Endodermal cell (in vitro differentiated cells): ENCODE results near the gene MIOS. TPM values are rescaled to one million over a fixed set of nuclear protein-coding genes. Genes with fewer than 3 reads are reported as not detected.

Source experiments
- DNase-seq: peaks from one replicate; pipeline ENCODE4 v3.0.0-alpha.2; 2017
- H3K27ac ChIP-seq: 2 replicates; pipeline ENCODE4 v1.5.1; 2013; ENCODE audit warnings: mild to moderate bottlenecking, low read depth, low read length, moderate library complexity
- H3K27me3 ChIP-seq: 2 replicates; pipeline ENCODE4 v1.6.1; 2013; ENCODE audit warnings: mild to moderate bottlenecking, low read length, moderate library complexity; ENCODE audit not compliant: insufficient read depth, control insufficient read depth, poor library complexity, severe bottlenecking
- H3K36me3 ChIP-seq: 2 replicates; pipeline ENCODE4 v1.7.0; 2013; ENCODE audit warnings: mild to moderate bottlenecking, low read length, moderate library complexity; ENCODE audit not compliant: control insufficient read depth, insufficient read depth
- H3K4me1 ChIP-seq: one replicate; pipeline ENCODE4 v1.7.0; 2013; ENCODE audit warnings: low read length; ENCODE audit not compliant: control insufficient read depth, insufficient read depth
- H3K4me3 ChIP-seq: 2 replicates; pipeline ENCODE4 v1.5.1; 2013; ENCODE audit warnings: mild to moderate bottlenecking, low read length, moderate library complexity
- H3K9ac ChIP-seq: 2 replicates; pipeline ENCODE4 v1.6.1; 2013; ENCODE audit warnings: mild to moderate bottlenecking, low read length, moderate library complexity; ENCODE audit not compliant: poor library complexity, severe bottlenecking; ENCODE audit errors: extremely low read depth
- H3K9me3 ChIP-seq: 2 replicates; pipeline ENCODE4 v1.6.1; 2013; ENCODE audit warnings: mild to moderate bottlenecking, low read length, moderate library complexity; ENCODE audit not compliant: control insufficient read depth
- H3K27ac Mint-ChIP-seq: 2 replicates; pipeline ENCODE4 v1.8.0; 2020; ENCODE audit warnings: mixed read lengths
- H3K27me3 Mint-ChIP-seq: 2 replicates; pipeline ENCODE4 v1.8.0; 2021; ENCODE audit warnings: mild to moderate bottlenecking, mixed read lengths; ENCODE audit not compliant: insufficient read depth
- H3K36me3 Mint-ChIP-seq: 2 replicates; pipeline ENCODE4 v1.8.0; 2020; ENCODE audit warnings: low read depth, mixed read lengths
- H3K4me1 Mint-ChIP-seq: 2 replicates; pipeline ENCODE4 v1.8.0; 2020; ENCODE audit warnings: mixed read lengths
- H3K4me3 Mint-ChIP-seq: 2 replicates; pipeline ENCODE4 v1.8.0; 2020; ENCODE audit warnings: mild to moderate bottlenecking, moderate library complexity, mixed read lengths
- H3K9me3 Mint-ChIP-seq: 2 replicates; pipeline ENCODE4 v1.8.0; 2020; ENCODE audit warnings: mild to moderate bottlenecking, mixed read lengths
- WGBS, 2 experiments: methylation state at CpG; one replicate each; pipeline versions ENCODE4 v1.1.5 to v1.1.7; 2013; ENCODE audit warnings: missing lambda C conversion rate in 2 of 2, mixed read lengths in 1 of 2; ENCODE audit not compliant: insufficient coverage in 1 of 2, insufficient read length in 1 of 2; 5-methylcytosine and 5-hydroxymethylcytosine counted together
- total RNA-seq, 2 donors: library from RNA; stranded (reverse); fragmentation: NEBNext Ultra II Directional in 1 of 2; extraction: Animal tissue kit (Norgen Biotek cat#: 25700) in 1 of 2; gene quantifications; 2 replicates in 1 of 2; 3 replicates in 1 of 2; pipeline ENCODE4 v1.2.1, GENCODE V29; 2021
- TF ChIP-seq, protein P1 (sequence below): fragments of 200-600 bp; sonication (generic); conservative IDR thresholded peaks from 2 replicates; pipeline ENCODE4 v1.5.0; 2021; ENCODE audit warnings: antibody characterized with exemption, mild to moderate bottlenecking

Gene MIOS
- total RNA-seq, 2 donors from 2014 or later = 53.3 to 55.8 TPM

DNA sequence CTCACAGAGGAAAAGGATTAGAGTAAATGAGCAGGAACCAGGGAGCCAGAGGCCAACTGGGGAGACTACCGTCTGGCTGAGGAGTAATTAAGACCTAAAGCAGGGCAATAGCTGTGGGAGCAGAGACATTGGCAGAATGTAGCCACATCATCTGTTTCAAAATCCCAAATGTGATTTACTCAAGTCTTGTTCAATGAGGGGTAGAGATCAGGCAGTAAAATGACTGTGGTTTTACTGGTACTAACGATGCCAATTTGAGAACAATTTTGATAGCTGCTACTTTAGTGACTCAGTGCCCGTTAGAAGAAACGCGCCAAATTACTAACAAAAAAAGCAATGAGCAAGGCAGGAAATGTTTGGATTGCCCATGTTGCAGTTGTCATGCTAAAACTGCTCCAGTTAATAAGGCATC is 12.7 kb upstream of the MIOS start:
- H3K9ac ChIP-seq = no peak overlapping the region
- H3K4me1 ChIP-seq = no peaks in the 10 kb centered on the region
- DNase-seq = no peak
- TF ChIP-seq, protein P1, sequence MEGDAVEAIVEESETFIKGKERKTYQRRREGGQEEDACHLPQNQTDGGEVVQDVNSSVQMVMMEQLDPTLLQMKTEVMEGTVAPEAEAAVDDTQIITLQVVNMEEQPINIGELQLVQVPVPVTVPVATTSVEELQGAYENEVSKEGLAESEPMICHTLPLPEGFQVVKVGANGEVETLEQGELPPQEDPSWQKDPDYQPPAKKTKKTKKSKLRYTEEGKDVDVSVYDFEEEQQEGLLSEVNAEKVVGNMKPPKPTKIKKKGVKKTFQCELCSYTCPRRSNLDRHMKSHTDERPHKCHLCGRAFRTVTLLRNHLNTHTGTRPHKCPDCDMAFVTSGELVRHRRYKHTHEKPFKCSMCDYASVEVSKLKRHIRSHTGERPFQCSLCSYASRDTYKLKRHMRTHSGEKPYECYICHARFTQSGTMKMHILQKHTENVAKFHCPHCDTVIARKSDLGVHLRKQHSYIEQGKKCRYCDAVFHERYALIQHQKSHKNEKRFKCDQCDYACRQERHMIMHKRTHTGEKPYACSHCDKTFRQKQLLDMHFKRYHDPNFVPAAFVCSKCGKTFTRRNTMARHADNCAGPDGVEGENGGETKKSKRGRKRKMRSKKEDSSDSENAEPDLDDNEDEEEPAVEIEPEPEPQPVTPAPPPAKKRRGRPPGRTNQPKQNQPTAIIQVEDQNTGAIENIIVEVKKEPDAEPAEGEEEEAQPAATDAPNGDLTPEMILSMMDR = no peak
- H3K9me3 ChIP-seq = peaks cover 7% of the 10 kb centered on the region
- no peak overlapping the region for H3K27ac Mint-ChIP-seq
- peaks cover 15% of the 10 kb centered on the region for H3K36me3 Mint-ChIP-seq
- no peak overlapping the region for H3K27ac ChIP-seq
- H3K27me3 ChIP-seq = no peaks in the 10 kb centered on the region
- no peaks in the 10 kb centered on the region for H3K27me3 Mint-ChIP-seq
- peaks cover 11% of the 10 kb centered on the region for H3K9me3 Mint-ChIP-seq
- 83 to 91% methylated on average over 5 of the region's 5 CpGs for WGBS, 2 experiments
- no peak overlapping the region for H3K4me3 Mint-ChIP-seq
- peaks cover 14% of the 10 kb centered on the region for H3K4me1 Mint-ChIP-seq
- no peaks in the 10 kb centered on the region for H3K36me3 ChIP-seq
- no peak overlapping the region for H3K4me3 ChIP-seq

DNA sequence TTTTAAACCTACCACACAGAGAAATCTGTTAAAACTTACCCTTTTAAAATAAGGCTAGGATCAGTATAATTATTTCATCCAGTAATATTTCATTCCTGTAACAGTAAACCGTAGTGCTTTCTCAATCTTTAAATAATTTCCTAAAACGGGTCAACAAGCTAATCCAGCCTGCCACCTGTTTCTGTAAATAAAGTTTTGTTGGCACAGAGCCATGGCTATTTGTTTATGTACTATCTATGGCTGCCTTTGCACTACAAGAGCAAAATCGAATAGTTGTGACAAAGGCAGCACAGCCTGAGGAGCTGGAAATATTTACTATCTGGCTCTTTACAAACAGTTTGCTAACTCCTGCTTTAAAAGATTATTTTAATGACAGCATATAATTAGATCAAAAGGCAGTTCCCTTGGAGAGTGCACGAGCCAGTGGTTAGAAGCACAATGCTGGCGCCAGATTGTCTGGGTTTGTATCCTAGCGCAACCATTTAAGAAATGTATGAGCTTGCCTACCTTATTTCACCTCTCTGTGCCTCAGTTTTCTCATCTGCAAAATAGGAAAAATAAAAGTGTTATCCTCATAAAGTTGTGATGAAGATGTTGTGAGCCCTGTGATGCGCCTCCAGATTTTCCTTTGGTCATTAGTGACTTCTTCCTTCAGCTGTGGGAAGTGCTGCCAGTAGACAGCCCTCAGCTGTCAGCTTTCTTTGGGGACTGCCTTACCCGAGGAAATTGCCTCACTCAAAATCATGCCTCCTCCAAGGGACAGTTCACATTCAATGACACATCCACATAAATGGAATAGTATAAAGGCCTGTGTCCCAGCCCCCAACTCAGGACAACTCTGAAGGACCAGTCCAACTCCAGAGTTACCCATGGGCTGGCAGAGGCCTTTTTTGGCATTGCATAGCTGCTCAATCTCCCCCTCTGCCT is 11.8 kb upstream of the MIOS start:
- Histone ChIP-seq H3K36me3 (no peaks in the 10 kb centered on the region), H3K27me3 (no peaks in the 10 kb centered on the region), H3K4me1 (no peaks in the 10 kb centered on the region), H3K9me3 (peaks cover 7% of the 10 kb centered on the region), H3K4me3 (no peak overlapping the region), H3K27ac (no peak overlapping the region), H3K9ac (no peak overlapping the region)
- DNase-seq = no peak
- 87 to 96% methylated on average over 5 to 8 of the region's 8 CpGs for WGBS, 2 experiments
- Mint-ChIP-seq H3K4me3 (no peak overlapping the region), H3K4me1 (peaks cover 14% of the 10 kb centered on the region), H3K27me3 (no peaks in the 10 kb centered on the region), H3K9me3 (peaks cover 19% of the 10 kb centered on the region), H3K36me3 (peaks cover 24% of the 10 kb centered on the region), H3K27ac (no peak overlapping the region)
- TF ChIP-seq, protein P1 = no peak

DNA sequence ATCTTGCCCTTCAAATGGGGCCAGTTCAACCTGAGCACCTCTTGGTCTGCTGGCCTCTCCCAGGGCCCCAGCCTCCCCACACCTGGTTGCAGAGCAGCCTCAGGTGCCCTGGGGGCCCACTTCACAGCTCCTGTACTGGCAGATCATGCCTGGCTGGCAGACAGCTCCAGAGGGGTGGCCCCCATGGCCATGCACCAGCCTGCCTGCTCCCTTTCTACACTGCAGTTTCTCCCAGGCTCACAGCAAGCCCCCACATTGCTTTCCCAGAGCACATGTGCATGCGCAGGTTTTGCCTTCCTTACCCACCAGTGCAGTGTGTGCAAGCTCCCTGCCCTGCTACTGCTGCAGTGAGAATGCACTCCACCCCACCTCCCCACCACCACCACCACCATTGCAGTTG is 9.8 kb upstream of the MIOS start:
- Mint-ChIP-seq H3K27me3 (no peaks in the 10 kb centered on the region), H3K27ac (no peak overlapping the region)

More for the DNA sequence above, 9.8 kb upstream of the MIOS start:
- Histone ChIP-seq H3K9ac (no peak overlapping the region), H3K4me1 (no peaks in the 10 kb centered on the region), H3K27ac (no peak overlapping the region), H3K36me3 (no peaks in the 10 kb centered on the region), H3K27me3 (no peaks in the 10 kb centered on the region), H3K9me3 (peaks cover 16% of the 10 kb centered on the region), H3K4me3 (no peak overlapping the region)
- TF ChIP-seq, protein P1 = no peak
- peaks cover 30% of the 10 kb centered on the region for H3K9me3 Mint-ChIP-seq
- H3K4me1 Mint-ChIP-seq = peaks cover 14% of the 10 kb centered on the region
- no peak for DNase-seq
- WGBS, 2 experiments = 90% methylated on average over 1 of the region's 1 CpG; no CpG with 5 or more reads in 1 of the 2 experiments
- no peak overlapping the region for H3K4me3 Mint-ChIP-seq
- peaks cover 30% of the 10 kb centered on the region for H3K36me3 Mint-ChIP-seq
